Measurements from ENCODE around the gene TTC3.

The TTC3 gene

DNA sequence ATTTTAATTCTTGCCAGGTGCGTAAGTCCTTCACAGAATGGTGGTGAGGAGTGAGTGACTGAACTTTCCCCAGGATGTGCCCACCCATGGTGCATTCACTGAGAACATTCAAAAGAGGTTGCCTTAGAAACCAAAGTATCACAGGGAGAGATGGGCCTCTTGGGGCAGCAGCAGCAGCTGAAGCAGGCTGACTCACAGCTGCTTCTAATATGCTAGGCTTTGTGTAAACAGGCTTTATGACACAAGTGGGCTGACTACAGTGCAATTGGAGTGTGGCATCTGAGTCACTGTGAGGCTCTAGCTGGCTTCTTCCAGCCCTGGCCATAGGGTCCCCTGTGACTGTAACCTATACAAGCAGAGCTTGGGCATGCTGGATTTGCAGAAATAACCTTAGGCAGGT, 12.8 kb upstream of the TTC3 start:
- DNase-seq, result peak; percentile 71

DNA sequence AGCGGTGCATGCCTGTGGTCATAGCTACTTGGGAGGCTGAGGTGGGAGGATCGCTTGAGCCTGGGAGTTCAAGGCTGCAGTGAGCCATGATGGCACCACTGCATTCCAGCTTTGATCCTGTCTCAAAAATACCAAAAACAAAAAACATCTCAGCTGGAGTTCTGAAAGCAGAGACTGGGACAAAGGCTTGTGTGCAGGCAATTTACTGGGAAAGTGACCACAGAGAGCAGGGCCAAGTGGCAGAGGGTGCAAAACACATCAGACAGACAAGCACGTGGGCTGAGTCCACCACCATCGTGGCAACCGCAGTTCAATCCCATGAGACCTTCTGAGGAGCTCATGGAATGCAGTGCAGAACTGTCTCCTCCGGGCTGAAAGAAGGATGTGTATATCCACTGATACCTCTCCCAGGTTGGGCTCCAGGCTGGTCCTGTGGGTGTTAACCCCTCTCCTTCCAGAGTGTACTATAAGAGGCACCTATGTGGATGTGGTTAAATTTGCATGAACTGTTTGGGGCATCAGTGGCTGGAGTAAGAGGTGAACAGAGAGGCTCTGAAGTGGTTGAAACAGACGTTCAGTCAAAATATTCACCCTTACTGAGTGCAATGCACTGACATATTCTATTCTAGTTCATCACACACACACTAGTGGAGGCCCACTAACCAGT, 11.0 kb upstream of the TTC3 start:
- DNase-seq, result no peak

DNA sequence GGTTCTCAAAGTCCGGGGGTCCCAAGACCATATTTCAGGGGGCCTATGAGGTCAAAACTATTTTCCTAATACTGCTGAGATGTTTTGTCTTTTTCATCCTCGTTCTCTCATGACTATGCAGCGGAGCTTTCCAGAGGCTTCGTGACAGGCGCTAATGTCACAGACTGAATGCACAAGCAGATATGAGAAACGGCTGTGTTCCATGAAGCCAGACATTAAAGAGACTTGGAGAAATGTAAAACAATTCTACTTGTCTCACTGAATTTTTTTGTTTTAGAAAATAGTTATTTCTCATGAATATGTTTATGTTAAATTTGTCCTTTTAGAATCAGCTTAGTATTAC, 10.5 kb upstream of the TTC3 start:
- no peak for DNase-seq

DNA sequence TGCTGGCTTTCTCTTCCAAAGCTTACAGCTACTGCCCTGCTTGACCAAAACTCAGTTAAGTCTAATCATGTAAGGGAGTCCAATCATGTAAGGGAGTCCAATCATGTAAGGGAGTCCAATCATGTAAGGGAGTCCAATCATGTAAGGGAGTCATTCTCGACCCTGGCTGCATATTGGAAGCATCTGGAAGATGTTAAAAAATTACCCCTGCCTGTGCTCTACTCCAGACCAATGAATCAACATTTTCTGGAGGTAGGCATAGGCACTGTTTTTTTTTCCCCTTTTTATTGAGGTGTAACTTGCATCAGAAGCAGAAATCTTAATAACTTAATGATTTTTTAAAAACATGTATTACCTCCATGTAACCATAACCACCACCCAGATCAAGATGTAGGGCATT, 9.6 kb upstream of the TTC3 start:
- no peak for DNase-seq

DNA sequence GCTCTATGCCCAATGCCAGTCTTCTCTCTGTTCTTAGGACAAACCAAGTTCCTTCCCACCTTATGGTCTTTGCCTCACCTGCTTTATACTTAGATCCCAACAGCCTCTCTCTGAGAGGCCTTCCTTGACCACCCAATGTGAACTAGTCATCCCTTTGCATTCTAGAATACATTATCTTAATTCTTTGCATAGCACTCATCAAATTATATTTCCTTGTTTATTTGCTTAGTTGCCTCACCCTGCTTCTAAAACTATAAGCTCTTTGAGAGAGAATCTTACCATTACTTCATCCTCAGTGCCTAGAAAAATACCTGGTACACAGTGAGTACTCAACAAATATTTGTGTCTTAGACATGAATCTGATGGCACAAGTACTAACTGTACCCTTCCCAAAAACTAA, 8.2 kb upstream of the TTC3 start:
- no peak for DNase-seq

DNA sequence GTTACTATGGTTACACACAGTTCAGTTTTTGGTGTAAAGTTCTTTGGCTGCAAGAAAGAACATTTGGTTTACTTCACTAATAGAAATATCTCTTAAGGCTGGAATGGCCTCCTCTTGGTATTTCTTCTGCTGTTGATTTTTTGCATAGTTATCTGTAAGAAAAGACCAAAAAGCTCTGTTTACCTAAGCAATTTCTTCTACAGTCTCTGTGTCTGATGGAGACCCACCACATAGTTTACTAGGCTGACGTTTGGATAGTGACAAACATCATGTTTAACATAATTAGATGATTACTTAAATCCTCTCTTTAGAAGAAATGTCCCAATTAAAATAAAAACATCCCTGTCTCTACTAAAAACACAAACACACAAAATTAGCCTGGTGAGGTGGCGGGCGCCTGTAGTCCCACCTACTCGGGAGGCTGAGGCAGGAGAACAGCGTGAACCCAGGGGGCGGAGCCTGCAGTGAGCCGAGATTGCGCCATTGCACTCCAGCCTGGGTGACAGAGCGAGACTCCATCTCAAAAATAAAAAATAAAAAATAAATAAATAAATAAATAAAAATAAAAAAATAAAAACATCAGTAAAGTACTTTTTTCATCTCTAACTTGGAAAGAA, 7.4 kb upstream of the TTC3 start:
- no peak for DNase-seq

DNA sequence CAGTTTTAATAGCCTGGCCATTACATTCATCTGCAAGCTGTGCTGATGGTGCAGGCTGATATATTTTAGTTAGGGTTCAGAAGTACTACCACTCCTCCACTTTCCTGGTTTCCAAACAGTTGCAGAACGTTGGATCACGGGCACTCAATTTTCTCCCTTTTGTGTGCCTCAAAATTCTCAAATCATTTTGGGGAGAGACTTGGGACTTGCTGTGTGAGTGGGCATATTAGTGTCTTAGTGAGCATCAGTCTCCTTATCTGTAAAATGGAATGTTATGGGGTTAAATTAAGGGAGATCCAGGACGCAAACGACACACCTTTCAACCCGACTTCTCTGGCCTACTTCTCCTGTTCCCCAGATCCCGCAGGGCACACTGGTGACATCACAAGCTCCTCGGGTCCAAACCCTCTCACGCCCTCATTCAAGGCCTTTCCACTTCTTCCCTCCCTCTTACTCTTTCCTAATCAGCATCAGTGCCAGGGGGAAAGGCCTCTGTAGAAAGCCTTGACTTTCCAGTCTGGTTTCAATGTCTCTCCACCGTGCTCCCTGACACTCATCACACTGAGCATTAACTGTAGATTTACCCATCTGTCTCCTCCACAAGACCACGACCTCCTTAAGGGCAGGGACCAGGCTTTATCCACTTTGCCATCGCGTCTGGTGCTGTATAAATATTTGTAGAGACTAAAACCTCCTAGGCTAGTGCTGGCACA, 1.3 kb upstream of the TTC3 start:
- DNase-seq, result peak; percentile 59

DNA sequence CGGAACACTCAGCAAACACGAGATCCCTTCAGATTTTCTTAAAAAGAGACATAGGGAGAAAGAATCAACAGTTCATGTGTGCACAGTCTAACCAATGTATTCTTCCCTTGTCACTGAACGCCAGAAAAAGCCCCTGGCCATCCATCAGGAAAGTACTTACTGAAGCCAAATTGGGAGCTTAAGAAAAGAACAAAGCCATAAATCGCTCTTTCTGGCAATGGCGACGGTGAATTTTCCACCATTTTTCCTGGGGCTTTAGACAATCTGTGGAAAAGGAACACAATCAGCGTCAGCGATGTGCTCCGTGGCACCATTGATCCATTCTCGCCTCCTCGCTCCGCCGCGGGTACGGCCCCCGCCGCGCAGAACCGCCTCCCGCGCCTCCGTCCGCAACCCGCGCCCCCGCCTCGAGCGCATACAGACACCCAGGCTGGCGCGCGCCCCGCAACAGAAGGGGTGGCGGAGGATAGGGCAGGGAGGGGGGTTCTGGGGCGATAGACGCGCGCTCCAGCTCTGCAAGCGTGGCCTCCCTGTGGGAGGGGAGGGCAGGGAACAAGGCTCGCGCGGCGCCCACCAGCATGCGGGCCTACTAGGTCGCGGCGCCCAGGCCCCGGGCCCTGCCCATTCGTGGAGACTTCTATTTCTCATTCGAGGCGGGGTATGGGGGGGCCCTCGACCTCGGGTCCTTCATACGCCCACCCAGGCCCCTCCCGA, 623 bp upstream of the TTC3 start:
- DNase-seq, result peak; percentile 81

DNA sequence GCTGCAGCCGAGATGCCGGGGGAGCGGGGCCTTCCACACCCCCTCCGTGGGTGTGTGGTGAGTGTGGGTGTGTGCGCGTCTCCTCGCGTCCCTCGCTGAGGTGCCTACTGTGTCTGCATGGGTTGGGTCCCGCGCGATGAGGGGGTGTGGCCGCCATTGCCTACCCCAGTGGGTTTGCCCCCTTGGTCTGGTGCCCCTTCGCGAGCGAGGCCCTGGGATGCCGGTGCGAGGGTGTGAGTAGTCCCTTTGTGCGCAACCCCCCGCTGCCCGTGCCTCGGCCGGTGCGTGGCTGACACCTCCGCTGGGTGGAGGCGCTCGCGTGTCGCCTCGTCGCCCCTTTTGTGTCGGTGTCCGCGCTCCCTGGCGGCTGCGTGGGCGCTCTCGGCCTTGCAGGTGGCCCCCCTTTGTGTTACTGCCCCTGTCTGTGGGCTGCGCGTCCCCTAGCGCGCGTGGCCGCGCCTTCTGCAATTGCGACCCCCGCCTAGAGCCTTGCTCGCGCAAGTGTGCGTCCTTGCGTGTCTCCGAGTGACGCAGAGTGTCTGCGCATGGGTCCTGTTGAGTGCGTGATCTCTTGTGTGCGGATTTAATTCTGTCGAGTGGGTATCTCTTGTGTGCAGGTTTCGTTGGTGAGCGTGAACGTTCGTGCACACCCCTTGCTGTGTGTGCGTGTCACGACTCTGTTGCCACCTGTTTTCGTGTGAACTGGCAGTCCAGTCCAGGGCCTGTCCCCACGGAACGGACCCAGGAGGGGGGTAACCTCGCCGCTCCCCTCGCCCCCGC, 553 bp downstream of the TTC3 start:
- DNase-seq, result peak; percentile 49

DNA sequence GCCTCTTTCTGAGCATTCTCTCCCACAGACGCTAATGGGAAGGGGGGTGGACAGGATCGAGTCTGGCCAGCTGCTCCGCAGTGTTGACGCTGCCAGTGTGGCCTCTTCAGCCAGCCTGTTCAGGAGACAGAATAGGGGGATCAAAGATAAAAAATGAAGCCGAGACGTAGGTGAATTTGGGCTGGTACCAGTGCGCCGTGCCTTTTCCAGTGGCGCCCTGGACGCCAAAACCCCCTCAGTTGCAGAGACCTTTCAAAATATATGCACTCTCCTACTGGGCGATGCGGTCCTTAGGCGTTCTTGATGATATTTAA, 1.1 kb downstream of the TTC3 start:
- DNase-seq, result no peak

DNA sequence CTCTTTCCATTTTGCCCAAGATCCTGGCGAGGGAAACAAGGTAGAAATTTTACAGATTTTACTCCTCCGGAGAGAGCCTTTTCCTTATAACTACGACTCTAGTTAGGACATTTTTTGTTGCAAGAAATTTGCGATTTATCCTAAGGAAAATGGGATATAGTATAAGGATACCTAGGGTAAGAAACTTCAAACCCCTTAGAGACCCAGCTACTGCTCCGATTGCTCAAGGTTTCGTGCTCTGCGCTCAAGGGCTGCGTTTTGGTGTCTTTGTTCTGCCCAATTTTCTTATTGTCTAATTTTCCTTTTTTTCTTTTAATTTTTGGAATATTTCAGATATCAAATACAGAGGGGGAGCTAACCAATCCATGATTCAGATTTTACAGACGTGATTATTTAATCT, 1.5 kb downstream of the TTC3 start:
- DNase-seq, result no peak

DNA sequence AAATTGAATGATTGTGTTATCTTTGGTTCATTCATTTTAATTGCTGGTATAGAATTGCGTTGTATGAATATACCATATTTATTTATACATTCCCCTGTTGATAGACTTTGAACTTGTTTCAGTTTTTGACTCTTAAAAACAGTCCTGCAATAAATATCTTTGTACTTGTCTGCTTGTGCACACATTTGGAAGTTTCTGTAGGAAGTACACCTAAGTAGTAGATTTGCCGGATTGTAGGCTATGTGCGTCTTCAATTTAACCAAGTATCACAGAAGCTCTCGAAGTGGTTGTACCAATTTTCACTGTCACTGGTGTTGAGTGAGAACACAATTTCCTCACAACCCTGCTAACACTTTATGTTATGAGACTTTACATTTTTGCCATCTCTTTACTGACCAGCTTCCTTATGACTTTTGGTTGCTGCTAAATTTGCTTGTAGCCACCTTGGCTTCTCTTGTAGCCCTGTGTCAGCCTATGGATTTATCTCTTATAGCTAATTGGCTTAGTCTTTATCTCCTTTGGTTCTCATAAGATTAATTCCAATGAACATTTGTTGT, 2.2 kb downstream of the TTC3 start:
- DNase-seq, result no peak

DNA sequence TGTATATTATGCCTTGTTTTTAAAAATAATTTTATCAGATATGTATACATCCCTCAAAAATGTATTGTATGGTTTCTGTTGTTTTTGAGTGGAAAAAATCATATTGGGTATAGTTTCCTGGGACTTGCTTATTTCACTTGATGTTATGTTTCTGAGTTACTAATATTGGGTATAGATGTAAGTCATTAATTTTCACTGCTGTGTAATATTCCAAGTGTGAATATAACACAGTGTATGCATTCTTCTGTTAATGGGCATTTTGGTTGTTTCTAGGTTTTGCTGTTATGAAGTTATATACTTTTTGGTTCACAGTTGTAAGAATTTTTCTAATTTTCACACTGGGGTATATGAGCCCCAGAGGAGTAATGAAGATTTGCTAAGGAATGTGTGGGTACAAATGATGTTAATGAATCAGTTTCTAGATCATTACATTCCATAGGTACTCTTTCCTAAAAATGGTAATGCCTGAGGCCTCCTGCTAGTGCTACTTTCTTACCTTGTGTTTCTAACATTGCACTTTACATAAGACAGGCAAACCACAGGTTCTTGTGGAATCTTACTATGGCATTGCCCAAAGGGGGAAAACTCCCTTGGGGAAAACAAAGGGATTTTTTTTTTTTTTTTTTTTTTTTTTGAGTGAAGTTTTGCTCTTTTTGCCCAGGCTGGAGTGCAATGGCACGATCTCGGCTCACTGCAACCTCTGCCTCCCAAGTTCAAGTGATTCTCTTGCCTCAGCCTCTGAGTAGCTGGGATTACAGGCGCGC, 3.2 kb downstream of the TTC3 start:
- no peak for DNase-seq

DNA sequence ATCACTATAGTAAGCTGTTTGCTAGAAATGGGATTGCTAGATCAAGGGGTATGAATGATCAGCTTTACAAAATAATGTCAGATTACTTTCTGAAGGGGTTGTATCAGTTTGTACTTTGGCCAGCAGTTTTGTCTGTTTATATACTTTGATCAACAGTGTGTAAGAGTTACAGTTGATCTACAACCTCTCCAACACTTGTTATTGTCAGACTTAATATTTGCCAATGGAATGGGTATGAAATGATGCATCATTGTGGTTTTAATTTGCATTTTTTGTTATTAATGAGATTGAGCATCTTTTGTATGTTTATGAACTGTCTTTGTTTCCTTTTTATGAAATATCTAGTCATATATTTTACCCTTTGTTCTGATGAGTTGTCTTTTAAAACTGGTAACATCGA, 4.3 kb downstream of the TTC3 start:
- DNase-seq, result no peak

DNA sequence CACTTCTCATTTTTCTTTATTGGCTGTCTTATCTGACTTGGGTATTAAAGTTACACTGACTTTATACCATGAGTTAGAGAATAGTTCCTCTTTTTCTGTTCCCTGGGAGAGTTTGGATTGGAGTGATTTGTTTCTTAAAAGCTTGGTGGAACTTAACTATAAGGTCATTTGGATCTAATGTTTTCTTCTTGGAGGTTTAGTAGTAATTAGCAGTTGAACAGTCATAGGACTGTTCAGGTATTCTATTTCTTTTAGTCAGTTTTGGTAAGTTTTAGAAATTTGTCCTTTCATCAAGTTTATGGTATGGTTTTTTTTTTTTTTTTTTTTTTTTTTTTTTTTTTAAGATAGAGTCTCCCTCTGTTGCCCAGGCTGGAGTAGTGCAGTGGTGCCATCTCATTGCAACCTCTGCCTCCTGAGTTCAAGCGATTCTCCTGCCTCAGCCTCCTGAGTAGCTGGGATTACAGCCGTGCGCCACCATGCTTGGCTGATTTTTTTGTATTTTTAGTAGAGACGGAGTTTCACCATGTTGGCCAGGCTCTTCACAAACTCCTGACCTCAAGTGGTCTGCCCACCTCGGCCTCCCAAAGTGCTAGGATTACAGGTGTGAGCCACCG, 6.3 kb downstream of the TTC3 start:
- DNase-seq, result peak; percentile 50

DNA sequence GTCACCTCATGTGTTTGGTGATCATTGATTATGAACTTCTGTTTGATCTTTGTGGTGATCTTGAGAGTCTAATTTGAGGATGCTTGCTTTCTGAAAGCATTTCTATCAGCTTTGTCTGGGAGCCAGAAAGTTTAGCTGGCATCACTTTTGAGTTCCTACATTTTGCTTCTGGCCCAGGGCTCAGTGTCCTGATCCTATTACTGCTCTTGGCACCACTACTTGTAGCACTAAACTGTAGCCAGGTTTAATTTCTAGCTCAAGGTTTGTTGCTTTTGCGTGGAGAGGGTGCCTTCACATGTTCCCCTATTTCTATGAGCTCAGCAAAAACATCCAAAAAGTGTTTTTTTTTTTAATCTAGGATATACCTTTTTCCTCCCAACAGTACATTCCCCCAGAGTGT, 9.3 kb downstream of the TTC3 start:
- no peak for DNase-seq

DNA sequence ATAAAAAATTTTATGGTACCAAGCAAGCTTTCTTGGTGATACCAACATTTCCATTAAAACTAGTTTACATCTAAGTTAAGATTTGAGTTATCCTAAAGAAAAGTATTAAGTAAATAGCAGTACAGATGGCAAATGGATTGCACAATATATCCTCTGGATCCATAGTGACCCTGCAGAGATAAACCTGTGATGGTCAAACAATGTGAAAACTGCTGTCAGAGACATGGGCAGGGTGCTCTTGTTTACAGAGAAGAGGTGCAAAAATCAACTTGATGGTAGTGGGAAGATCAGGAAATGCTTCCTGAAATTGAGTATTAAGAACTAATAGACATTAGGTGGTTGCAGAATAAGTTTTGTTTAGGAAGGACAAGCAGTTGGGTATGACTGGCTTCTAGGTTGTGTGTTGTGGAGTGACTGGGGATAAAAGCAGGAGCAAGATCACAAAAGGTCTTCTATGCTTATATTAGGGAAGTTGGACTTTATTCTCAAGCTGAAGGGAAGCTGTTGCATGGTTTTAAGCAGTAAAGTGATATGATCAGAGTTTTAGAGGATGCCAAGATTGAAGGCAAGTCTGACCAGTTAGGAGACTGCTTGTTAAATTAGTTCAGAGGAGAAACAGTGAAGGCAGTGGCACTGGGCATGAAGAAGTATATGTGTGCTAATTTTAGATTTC, 9.9 kb downstream of the TTC3 start:
- DNase-seq, result peak; percentile 14

DNA sequence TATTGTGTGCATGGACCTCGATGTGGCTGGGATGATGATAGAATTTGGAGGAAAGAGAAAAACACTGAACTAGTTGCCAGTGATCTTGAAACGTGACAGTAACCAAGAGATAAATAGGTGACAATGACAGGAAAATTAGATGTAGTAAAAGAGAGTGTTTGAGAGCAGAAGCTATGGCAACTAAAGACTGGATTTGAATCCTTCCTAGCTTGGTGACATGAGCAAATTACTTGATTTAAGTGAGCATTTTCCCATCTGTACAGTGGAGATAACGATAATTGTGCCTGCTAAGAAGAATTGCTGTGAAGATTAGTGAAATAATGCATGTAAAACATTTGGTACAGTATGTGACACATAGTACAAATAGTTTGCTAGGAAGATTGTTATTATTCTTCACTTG, 12.7 kb downstream of the TTC3 start:
- no peak for DNase-seq

DNA sequence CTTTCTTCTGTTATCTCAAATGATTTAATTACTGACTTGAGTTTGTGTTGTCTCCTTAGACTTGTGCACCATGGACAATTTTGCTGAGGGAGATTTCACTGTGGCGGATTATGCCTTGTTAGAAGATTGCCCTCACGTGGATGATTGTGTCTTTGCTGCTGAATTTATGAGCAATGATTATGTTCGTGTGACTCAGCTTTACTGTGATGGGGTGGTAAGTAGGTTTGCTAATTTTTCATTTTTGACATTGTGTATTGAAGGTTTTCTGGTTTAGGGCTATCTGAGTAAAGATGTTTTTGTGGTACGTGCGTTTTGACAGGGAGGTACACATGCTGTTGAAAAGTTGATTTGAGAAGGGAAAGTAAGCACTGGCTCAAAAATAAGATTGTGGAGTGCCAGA, 14.1 kb downstream of the TTC3 start:
- DNase-seq, result peak; percentile 26

DNA sequence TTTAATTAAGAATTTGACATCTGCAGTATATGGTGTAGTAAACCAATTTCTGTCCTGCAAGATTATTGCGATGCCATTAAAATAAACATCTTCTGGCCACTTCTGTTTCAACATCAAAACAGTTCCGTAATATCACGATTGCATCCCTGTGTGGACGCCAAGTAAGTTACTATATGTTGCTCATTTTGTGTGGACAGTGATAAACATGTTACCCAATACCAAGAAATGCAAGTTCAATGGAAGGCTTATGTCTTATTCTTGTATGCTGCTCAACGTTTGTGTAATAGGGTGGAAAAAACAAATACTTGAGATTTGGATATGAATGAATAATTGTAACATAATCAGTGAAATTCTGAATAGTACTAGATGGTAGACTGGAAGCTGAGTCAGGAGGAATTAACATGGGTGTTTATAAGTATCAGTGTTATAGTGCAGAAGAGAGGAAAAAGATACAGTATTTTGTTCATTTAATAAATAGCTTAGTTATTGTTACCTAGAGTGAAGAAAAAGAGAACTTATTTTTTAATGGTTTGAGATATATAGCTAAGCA, 15.2 kb downstream of the TTC3 start:
- DNase-seq, result no peak

DNA sequence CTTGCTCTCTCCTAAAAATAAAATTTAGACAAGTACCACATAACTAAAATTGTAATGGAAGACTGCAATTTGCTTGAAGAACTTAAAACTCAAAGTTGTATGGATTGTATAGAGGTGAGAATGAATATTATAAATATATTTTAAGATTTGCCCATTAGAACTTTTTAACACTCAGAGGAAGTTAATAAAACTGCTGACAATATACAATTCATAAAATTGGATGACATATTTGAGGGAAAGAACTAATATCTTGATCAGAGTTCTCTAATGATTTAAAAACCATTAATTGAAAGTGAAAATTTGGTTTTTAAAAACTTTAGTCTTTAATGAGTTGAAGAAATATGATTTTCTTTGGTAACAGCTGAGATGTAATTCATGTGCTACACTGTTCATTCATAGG, 20.9 kb downstream of the TTC3 start:
- no peak for DNase-seq

All from suppressor macrophage treated with lipopolysaccharide for 4 hours (primary cell).